ENCODE results near the gene IPO4. TPM values are rescaled to one million over a fixed set of nuclear protein-coding genes. Genes with fewer than 3 reads are reported as not detected.

IPO4 gene
- total RNA-seq, 1 donor from 2014 or later, result 50.2 TPM

GRCh38 chr14:24194873-24195185 is 6.2 kb upstream of the IPO4 start:
- intact Hi-C loops (cut with micrococcal nuclease), result loop anchor here (1.0 to 5.0 kb wide), 3 partner anchors 18 to 247 kb away; partner anchors contain the start of genes CHMP4A, RABGGTA and SDR39U1

GRCh38 chr14:24194186-24194872 is 5.7 kb upstream of the IPO4 start:
- intact Hi-C loops (cut with micrococcal nuclease), result no loop called here

GRCh38 chr14:24192933-24193332 is 4.3 kb upstream of the IPO4 start:
- intact Hi-C loops (cut with micrococcal nuclease), result no loop called here

- intact Hi-C loops (cut with micrococcal nuclease), result no loop called here
These were observed 1.8 kb upstream of the IPO4 start for GRCh38 chr14:24190416-24190815.

- intact Hi-C loops (cut with micrococcal nuclease), result loop anchor here (2.0 kb wide), 2 partner anchors 43 to 75 kb away; partner anchors contain the start of genes DCAF11, GMPR2, NEDD8 and NRL
These were observed 844 bp upstream of the IPO4 start for GRCh38 chr14:24189460-24189859.

- intact Hi-C loops (cut with micrococcal nuclease), result loop anchor here (2.0 kb wide), 2 partner anchors 44 to 74 kb away; partner anchors contain the start of genes DCAF11, GMPR2, NEDD8 and NRL
These were observed 401 bp upstream of the IPO4 start for GRCh38 chr14:24189059-24189375.

- intact Hi-C loops (cut with micrococcal nuclease), result no loop called here
These were observed 1.1 kb downstream of the IPO4 start for GRCh38 chr14:24187539-24187915.

- intact Hi-C loops (cut with micrococcal nuclease), result no loop called here
These were observed 1.6 kb downstream of the IPO4 start for GRCh38 chr14:24186831-24187538.

- intact Hi-C loops (cut with micrococcal nuclease), result no loop called here
These were observed 2.9 kb downstream of the IPO4 start for GRCh38 chr14:24185741-24186140.

- intact Hi-C loops (cut with micrococcal nuclease), result no loop called here
These were observed 3.6 kb downstream of the IPO4 start for GRCh38 chr14:24185026-24185425.

GRCh38 chr14:24184104-24184970 is 4.3 kb downstream of the IPO4 start:
- intact Hi-C loops (cut with micrococcal nuclease), result no loop called here

GRCh38 chr14:24183014-24183481 is 5.6 kb downstream of the IPO4 start:
- intact Hi-C loops (cut with micrococcal nuclease), result no loop called here

- intact Hi-C loops (cut with micrococcal nuclease), result no loop called here
These were observed 6.3 kb downstream of the IPO4 start for GRCh38 chr14:24182110-24182882.

GRCh38 chr14:24181371-24182077 is 7.1 kb downstream of the IPO4 start:
- intact Hi-C loops (cut with micrococcal nuclease), result no loop called here

- intact Hi-C loops (cut with micrococcal nuclease), result no loop called here
These were observed 8.4 kb downstream of the IPO4 start for GRCh38 chr14:24179961-24180796.

- intact Hi-C loops (cut with micrococcal nuclease), result no loop called here
These were observed 9.2 kb downstream of the IPO4 start for GRCh38 chr14:24179294-24179960.

GRCh38 chr14:24178399-24179178 is 10.0 kb downstream of the IPO4 start:
- intact Hi-C loops (cut with micrococcal nuclease), result no loop called here

GRCh38 chr14:24177891-24178290 is 10.7 kb downstream of the IPO4 start:
- intact Hi-C loops (cut with micrococcal nuclease), result no loop called here

All from T-helper 2 cell treated with Interferon-gamma antibody and Interleukin-4, amounts not matched to agents 100 ng/mL and 5 ng/mL, for 36 hours (primary cell).